GM12801 (cell line): ENCODE measurements around the gene PIGM.

ENCODE experiments used
- CTCF ChIP-seq: IDR thresholded peaks from one replicate; pipeline ENCODE4 v1.5.1; 2011; ENCODE audit warnings: control low read depth; ENCODE audit not compliant: insufficient read length; ENCODE audit errors: extremely low read depth

Gene PIGM

GRCh38 chr1:160017592-160017991 lies 14.2 kb downstream of the PIGM start:
- no peak for TF ChIP-seq CTCF

GRCh38 chr1:160011781-160012180 lies 20.0 kb downstream of the PIGM start:
- no peak for TF ChIP-seq CTCF

- TF ChIP-seq CTCF, result no peak
Measured at GRCh38 chr1:160009801-160010200, 22.0 kb downstream of the PIGM start.

- TF ChIP-seq CTCF, result no peak
Measured at GRCh38 chr1:160009081-160009480, 22.7 kb downstream of the PIGM start.

- no peak for TF ChIP-seq CTCF
Measured at GRCh38 chr1:160007577-160008200, 24.1 kb downstream of the PIGM start.

GRCh38 chr1:160006312-160006940 lies 25.4 kb downstream of the PIGM start:
- peak; percentile 77 for TF ChIP-seq CTCF

- TF ChIP-seq CTCF, result no peak
Measured at GRCh38 chr1:160005070-160005469, 26.7 kb downstream of the PIGM start.
